Cerebellar nuclear complex (tissue), 1 donor: ENCODE results near the gene MTCL1.
"Not testable (repeated sequence)": the region's sequence is repeated elsewhere in the genome, so short reads cannot be mapped to it uniquely, and the experiment has no call there.

Experiments
- DNase-seq, 2 experiments: peaks; one replicate each; lab custom pipeline; 2025; lab: John Stamatoyannopoulos, UW

The MTCL1 gene

DNA sequence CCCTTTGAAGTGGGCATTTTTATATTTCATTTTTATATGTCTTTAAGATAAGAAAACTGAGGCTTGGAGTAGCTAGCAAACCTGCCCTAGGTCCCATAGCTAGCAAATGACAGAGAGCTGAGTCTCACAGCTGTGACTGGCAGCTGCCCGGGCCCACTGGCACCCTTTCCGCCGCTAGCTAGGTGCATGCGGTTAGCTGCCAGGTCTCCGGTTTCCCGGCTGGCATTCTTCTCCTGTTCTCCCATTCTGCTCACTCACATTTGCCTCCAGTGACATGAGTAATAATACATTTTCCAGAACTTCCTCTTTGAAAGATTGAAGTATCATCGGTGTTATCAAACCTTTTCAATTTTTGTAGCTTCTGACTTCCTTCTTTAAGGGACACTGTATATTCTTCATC, 38.7 kb downstream of the MTCL1 start:
- DNase-seq = no peak

DNA sequence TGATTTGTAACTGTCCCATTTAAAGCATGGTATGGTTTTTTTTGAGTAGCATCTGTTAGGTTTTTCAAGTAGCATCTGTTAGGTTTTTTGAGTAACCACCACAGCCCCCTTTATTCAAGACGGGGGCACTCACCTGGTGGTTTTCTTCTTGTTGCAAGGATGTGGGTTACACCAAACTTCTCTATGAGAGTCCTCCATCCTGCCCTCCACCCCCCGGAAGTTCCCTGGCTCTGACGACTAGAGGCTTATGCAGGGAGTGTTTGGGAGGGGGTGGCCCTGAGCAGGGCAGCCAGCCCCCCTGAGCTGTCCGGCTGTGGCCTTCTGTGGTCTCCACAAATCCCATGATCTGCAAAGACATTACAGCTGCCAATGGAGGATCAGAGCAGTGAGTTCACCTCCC, 39.3 kb downstream of the MTCL1 start:
- no peak for DNase-seq

GRCh38 chr18:8745355-8746014, 40.1 kb downstream of the MTCL1 start:
- no peak for DNase-seq

- no peak for DNase-seq
These were observed 42.1 kb downstream of the MTCL1 start for GRCh38 chr18:8747440-8747937.

- DNase-seq = no peak
These were observed 44.1 kb downstream of the MTCL1 start for GRCh38 chr18:8749492-8749891.

DNA sequence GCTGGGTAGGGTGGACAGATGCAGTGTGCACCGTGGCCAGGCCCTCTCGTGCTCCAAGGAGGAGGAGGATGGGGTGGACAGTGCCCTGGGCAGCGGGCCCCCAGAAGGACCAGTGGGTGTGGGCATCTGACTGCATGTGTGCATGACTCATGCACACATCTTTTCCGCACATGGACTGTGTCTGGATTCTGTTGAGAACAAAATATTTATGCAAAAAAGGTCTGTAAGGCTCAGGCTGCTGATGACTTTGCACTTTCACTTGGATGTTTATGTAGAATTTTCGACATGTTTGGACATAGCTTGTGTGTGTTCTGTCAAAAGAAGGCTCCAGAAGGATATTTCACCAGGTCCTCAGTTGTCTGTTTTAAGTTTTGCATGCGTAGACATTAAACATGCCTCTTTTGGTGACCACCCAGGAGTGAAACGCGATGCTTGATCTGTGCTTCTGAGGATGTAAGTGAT, 45.6 kb downstream of the MTCL1 start:
- DNase-seq = no peak

- DNase-seq = no peak
These were observed 46.3 kb downstream of the MTCL1 start for GRCh38 chr18:8751692-8752091.

DNA sequence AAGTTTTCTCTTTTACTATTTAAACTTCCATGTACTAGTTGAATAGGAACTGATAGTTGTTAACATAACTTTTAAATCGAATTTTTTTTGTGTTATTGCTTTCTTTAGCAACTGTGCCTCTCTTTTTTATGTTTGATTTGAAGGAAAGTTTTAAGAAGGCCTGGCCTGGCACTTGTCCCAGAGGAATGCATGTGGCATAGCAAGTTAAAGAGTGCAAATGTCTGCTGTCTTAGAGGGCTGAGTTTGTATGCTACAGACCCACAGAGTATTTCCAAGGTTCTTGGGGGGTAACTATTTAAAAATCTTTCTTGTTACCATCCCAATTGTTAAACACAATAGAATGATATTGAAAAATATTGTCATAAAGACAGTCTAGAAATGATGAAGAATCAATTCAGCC, 47.0 kb downstream of the MTCL1 start:
- DNase-seq = no peak

DNA sequence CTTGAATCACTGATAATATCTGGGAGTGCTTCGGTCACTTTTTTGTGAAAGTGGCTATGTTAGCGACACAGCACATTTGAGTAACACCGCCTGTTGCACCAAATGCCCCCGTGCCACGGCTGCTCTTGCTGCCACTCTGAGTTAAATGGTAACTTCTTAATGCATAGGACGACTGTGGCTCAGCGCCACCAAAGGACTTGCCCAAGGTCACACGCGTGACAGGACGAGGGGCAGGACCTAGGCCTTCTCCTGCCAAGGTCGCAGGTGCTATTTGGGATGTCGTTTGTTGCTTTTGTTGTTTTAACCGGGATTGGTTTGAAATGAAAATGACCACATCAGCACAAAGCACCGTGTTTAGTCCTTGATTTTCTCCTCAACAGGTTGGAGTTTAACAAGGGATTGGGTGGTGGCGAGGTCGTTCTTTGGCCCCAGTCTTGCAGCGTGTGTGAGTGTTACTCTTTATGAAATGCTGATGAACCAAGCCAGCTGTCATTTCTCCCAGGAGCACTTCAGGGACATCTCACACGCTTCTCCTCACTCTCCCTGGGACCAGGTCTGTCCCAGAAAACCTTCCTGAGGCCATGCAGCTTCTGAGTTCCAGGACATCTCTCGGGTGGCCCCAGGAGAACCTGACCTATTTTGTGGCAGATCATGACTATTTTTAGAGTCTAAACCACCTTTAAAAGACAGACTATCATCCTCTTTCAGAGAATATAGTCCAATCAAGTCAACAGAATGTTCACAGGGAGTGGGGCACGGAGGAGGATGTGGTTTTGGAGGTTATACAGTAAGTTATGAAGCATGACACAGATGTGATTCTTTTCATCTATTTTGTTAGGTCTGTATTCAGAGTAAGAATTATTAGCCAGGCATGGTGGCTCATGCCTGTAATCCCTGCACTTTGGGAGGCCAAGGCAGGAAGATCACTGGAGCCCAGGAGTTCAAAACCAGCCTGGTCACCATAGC, 49.9 kb downstream of the MTCL1 start:
- no peak for DNase-seq

- no peak for DNase-seq
These were observed 51.2 kb downstream of the MTCL1 start for GRCh38 chr18:8756571-8756970.

GRCh38 chr18:8757396-8757997, 52.1 kb downstream of the MTCL1 start:
- DNase-seq = no peak

- DNase-seq = no peak
These were observed 53.1 kb downstream of the MTCL1 start for GRCh38 chr18:8758466-8758865.

GRCh38 chr18:8760984-8761383, 55.6 kb downstream of the MTCL1 start:
- no peak for DNase-seq

DNA sequence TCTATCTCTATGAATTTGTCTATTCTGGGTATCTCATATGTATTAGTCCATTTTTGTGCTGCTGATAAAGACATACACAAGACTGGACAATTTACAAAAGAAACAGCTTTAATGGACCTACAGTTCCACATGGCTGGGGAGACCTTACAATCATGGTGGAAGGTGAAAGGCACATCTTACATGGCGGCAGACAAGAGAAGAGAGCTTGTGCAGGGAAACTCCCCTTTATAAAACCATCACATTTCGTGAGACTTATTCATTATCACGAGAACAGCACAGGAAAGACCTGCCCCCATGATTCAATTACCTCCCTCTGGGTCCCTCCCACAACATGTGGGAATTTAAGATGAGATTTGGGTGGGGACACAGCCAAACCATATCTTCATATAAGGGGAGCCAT, 56.2 kb downstream of the MTCL1 start:
- DNase-seq = not testable (repeated sequence)

DNA sequence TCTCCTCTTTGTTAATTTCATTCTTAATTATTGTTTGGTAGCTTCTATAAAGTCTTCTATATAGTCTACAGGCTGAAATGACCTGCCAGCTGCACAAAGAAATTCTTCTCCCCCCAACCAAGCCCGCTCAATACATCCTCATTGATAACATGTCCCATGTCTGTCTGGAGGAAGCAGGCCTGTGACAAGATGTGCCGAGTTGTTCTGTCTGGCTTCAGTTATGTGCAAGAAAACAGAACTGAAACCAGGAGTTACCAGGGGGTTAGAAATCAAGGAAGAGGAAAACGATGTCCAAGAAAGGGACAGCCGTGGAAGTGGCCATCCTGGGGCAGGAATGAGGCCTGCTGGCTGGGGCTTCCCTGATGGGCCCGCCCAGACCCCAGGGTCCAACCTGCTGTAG, 57.6 kb downstream of the MTCL1 start:
- DNase-seq = no peak

DNA sequence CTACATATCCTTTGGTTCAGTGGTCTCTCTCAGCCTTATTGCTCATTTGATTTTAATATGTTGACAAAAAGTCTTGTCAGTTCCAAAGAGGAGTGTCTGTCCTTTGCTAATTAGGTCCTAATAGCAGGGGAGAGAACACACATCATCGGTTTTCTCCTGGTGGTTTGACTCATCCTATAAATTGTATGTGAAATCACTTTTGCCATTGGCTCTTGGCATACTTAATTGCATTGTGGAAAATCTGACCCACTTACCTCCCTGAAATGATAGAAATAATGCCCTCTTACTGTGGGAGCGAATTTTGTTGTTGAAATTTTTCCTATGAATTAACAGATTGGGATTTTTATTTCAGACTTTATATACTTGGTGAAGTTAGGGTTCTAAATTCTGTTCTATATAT, 58.3 kb downstream of the MTCL1 start:
- DNase-seq = no peak

GRCh38 chr18:8765783-8766463, 60.6 kb downstream of the MTCL1 start:
- DNase-seq = no peak

DNA sequence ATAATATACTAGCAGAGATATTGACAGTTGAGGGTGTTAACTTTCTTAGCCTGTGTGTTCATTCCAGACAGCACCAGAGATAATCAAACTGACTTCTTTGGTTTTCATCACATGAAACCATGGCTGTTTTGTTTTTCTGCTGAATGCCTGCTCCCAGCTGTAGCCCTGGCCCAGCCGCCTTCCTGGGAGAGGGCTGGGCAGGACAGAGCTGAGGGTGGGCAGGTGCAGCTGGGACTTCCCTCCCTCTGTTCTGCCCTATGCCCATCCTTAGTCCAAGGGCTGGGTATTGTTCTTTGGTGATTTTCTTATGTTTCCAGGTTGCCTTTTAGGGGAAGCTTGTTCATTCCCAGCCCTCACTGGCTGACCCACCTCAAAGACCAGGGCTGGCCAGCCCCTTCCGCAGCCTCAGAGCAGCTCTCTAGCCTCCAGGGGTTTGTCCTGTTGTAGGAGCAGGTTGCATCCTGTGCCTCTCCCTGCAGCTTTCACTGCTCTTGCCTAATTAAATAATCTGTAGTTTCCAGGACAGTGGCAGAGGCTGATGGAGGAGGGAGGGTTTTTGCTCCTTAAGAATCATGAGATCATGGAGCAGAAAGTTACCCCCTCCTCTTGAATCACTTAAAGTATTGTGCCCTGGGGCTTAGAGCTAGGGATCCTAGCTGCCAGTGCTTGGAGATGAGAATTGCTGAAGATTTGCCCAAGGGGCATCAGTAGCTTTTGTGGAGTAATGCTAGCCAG, 61.4 kb downstream of the MTCL1 start:
- DNase-seq = no peak

- no peak for DNase-seq
These were observed 62.0 kb downstream of the MTCL1 start for GRCh38 chr18:8767340-8767739.

DNA sequence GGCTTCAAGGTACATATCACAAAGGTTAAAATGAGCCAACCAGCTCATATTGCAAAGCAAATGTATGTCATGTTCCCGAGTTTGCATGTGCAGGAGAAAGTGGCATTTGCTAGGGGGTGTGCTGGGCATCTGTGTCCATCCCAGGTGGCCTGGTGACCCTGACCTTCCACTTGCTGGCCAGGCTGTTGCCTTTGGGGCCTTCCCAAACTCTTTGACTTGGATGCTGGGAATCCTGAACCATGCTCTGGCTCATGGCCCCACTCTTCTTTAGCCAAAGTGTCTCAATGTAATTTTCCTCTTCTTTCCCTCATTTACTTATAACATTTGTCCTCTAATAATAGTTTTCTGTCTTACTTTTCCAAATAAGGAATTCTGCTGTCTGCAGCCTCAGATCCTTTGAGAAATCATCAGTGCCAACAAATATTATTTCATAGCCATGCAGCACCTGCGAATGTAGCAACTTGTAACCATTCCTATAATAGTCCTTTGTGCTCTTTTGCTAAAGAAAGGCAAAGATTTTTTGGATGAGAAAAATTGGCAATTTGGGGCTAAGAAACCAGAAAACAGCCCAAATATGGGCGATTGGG, 64.2 kb downstream of the MTCL1 start:
- DNase-seq = peak; percentile 45 to 82

GRCh38 chr18:8770657-8771056, 65.3 kb downstream of the MTCL1 start:
- DNase-seq = no peak
